Stimulated activated CD8-positive, alpha-beta memory T cell treated with anti-CD3 and anti-CD28 coated beads, Interleukin-12 subunit alpha, Interleukin-12 subunit beta, amount 100 ng/mL, for 1 hour (primary cell): Measurements from ENCODE around the gene CMKLR1.

Source experiments
- DNase-seq: peaks from one replicate; pipeline ENCODE4 v3.0.0-alpha.2; 2020; ENCODE audit warnings: low read depth

Gene CMKLR1

GRCh38 chr12:108260969-108261368, 78.1 kb downstream of the CMKLR1 start:
- no peak for DNase-seq

- no peak for DNase-seq
Observed at GRCh38 chr12:108260039-108260438, 79.1 kb downstream of the CMKLR1 start.

- DNase-seq, result no peak
Observed at GRCh38 chr12:108257610-108258106, 81.5 kb downstream of the CMKLR1 start.

GRCh38 chr12:108257004-108257403, 82.1 kb downstream of the CMKLR1 start:
- no peak for DNase-seq

DNA sequence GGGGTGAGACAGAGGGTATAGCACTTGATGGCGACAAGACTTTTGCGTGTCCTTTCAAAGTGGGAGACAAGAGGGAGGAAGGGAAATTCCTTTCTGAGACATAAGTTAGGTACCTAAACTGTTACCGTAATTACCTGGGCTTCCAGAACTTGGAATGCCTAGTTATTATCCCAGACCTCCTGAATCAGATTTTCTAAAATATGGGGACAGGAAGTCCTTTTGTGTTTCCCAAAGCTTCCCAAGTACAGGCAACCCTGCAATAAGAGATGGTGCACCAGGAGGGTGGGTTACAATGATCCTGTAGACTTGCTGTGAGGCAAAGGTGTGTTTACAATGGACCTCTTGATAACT, 83.9 kb downstream of the CMKLR1 start:
- no peak for DNase-seq

DNA sequence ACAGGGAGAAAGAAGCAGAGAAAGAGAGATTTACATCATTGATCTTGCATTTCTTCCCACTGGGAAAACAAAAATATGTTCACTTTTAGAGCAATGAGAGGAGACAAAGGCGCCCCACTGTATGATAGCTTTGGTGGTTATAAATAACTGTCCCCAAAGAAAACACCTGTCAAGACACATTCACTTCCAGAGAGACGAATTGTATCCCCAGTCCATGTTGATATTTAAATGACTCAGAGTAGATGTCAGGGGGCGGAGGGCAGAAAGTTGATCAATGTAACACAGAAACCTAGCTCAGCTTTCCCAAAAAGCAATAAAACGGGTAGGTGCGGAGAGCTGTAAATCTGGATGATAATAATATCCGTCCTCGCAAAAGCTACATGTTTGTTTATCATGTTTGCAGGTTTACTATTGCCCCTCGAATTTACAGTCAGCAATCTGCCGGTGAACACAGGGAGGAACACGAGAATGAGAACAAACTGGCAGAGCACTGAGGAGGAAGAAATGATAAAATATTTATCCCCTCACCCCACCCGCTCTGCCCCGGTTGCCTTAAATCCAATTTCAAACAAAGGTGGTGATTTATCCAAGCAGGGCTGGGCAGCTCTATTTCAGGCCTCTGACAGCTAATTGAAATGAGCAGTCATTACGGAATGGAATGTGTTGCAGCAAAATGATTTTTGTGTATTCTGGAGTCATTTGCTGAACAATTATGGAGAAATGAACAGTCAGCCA, 84.4 kb downstream of the CMKLR1 start:
- no peak for DNase-seq

DNA sequence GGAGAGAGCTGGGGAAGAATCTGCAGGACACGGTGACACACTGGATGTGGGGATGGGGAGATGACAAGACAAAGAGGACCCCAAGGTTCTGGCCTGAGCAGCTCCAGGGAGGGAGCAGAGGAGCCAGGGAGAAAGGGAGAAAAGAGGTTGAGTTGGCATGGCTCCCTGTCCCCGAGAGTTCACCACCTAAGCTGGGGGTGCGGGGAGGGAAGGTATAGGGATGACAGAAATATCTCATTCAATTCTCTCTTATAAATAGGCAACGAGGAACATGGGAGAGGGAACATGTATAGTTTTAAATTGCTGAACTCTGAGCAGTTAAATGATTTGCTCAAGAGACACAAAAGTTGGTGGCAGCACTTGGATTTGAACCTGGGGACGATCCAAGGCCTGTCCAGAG, 85.1 kb downstream of the CMKLR1 start:
- no peak for DNase-seq

GRCh38 chr12:108253540-108253939, 85.6 kb downstream of the CMKLR1 start:
- no peak for DNase-seq

GRCh38 chr12:108252523-108252922, 86.6 kb downstream of the CMKLR1 start:
- DNase-seq, result no peak

DNA sequence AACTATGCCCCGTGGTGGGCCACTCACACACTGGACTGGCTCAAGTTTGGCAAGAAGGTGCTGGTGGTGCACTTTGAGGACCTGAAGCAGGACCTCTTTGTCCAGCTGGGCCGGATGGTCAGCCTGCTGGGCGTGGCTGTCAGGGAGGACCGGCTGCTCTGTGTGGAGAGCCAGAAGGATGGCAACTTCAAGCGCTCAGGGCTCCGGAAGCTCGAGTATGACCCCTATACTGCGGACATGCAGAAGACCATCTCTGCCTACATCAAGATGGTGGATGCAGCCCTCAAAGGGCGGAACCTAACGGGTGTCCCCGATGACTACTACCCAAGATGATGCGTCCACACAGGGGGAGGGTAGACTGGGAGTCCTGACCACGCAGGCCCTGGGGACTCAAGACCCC, 91.1 kb downstream of the CMKLR1 start:
- DNase-seq, result no peak

- no peak for DNase-seq
Observed at GRCh38 chr12:108247130-108247529, 92.0 kb downstream of the CMKLR1 start.

DNA sequence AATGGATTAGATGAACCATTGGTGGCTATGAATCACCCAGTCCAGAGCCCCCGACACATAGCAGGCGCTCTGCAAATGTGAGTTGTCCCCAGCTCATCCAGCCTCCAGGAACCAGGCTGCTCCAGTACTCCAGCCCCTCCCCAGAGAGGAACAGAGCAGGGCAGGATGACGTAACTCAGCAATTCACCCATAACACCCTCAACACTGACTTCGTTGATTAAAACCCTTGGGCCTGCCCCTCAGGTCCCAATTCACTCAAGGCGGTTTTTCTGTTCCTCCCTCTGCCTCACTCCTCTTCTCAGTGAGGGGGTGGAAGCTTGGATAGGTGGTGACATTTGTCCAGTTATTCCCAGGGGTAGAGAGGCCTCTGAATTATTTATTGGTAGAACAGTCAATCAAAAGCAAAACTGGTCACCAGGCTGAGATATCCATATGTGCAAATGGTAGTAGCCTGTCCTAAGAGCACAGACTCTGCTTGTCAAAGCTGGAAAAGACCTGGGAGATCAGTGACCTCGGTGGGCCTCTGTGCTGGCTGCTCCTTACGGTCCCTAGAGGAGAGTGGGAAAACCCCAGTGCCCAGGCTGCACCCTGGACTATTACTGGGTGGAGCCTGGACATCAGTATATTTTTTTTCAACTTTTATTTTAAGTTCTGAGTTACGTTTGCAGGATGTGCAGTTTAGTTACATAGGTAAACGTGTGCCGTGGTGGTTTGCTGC, 97.0 kb downstream of the CMKLR1 start:
- DNase-seq, result no peak

- no peak for DNase-seq
Observed at GRCh38 chr12:108240928-108241327, 98.2 kb downstream of the CMKLR1 start.

DNA sequence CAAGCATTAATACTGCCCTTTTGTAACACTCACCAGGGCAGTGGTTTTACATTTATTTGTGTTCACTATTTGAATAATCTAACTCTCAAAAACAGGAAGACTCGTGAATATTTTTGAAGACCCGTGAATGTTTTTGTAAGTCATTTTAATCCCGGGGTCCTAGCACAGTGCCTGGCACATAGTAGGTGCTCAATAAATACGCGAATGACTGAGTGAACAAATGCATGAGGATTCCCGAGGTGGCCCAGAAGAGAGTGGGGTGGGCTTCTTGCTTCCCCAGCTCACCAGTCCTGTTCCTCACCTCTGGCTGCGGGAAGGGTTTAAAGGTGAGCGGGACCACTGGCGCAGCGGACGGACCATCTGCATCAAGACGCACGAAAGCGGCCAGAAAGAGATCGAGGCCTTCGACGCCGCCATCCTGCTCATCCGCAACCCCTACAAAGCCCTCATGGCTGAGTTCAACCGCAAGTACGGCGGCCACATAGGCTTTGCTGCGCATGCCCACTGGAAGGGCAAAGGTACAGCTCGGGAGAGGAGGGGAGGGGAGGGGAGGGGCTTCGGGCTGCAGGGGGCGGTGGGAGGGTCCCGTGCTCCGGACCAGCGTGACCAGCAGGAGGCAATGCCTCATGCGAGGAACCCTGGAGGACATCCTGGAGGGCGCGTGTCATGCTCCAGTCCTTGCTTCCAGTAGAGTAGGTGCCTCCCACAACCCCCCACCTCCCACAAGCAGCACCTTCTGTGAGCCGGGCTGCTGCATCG, 98.9 kb downstream of the CMKLR1 start:
- no peak for DNase-seq

GRCh38 chr12:108239378-108239777, 99.7 kb downstream of the CMKLR1 start:
- DNase-seq, result no peak

DNA sequence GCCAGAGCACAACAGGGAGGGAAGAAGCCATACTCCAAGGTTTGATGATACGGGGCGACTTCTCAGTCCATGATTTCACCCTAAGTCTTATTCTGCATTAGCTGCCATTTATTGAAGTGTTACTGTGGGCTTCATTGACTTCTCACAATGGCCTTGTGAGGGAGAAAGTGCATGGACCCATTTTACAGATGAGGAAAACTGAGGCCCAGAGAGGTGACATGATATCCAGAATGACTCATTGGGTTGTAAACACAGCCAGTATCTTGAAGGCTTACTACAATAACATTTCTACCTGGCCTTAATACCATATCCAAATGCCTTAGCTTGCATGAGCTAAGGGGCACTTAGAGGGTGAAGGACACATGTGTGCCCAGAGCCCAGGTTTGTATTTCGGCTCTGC, 100.6 kb downstream of the CMKLR1 start:
- DNase-seq, result no peak
